Dendritic cell treated with granulocyte-macrophage colony-stimulating factor and Interleukin-4, amounts not matched to agents 40 ng/mL and 50 ng/mL, for 4 days (primary cell): ENCODE measurements around the gene AATF.
A peak's percentile ranks its signal among the peaks of the same experiment; 100 is the strongest.

Experiments used
- H3K27ac Mint-ChIP-seq: one replicate; pipeline ENCODE4 v1.8.0; 2022; ENCODE audit warnings: mild to moderate bottlenecking, mixed read lengths
- H3K27me3 Mint-ChIP-seq: one replicate; pipeline ENCODE4 v1.8.0; 2022; ENCODE audit warnings: mild to moderate bottlenecking, mixed read lengths
- H3K36me3 Mint-ChIP-seq: one replicate; pipeline ENCODE4 v1.8.0; 2022; ENCODE audit warnings: low read depth, mixed read lengths
- H3K4me1 Mint-ChIP-seq: one replicate; pipeline ENCODE4 v1.8.0; 2022; ENCODE audit warnings: low read depth, mixed read lengths
- H3K4me3 Mint-ChIP-seq: one replicate; pipeline ENCODE4 v1.8.0; 2022; ENCODE audit warnings: mild to moderate bottlenecking, moderate library complexity, mixed read lengths
- H3K9me3 Mint-ChIP-seq: one replicate; pipeline ENCODE4 v1.8.0; 2022; ENCODE audit warnings: mixed read lengths
- intact Hi-C: fragments of 100-400 bp; cut with micrococcal nuclease; formaldehyde crosslinking; loops from one replicate; pipeline ENCODE4 v1.15.0; 2022

Gene AATF

DNA sequence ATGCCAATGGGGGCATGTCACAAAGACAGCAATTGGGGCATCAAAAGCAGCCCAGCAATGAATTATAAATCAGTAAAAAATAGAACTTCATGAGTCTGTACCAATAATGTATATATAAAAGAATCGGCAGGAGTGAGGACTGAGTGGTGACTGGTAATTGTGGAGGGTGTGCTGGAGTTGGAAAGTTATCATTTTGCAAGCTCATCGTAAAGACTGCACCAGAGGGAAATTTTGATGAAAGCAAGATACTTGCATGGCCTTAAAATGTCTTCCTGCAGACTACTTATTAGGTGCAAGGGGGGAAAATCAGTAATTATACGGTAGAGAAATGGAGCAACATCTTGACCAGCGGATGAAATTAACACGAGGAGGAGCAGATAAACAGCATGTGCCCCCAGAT is 138.9 kb downstream of the AATF start:
- no peaks in the 10 kb centered on the region for H3K27me3 Mint-ChIP-seq
- peaks cover 63% of the 10 kb centered on the region for H3K36me3 Mint-ChIP-seq
- intact Hi-C loops = no loop called here
- H3K4me3 Mint-ChIP-seq = no peak overlapping the region
- peaks cover 19% of the 10 kb centered on the region for H3K4me1 Mint-ChIP-seq
- H3K27ac Mint-ChIP-seq = no peak overlapping the region
- no peaks in the 10 kb centered on the region for H3K9me3 Mint-ChIP-seq

DNA sequence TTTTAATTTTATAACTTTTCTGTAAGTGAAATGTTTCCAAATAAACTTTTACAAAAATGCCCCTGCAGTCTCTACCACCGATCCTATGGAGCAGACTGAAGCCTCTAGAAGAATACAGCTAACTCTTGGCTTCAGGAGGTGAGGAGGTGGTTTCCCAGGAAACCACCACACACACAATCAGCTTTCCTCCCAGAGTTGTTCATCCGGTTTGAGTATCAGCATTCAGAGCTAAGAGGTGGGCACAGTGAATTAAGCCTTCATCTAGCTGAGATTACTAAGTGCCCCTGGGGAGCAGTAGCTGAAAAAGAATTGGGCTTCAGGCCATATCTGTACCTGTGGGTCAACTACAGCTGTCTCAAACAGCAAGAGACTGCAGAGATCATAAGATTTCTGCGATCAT is 139.7 kb downstream of the AATF start:
- Mint-ChIP-seq H3K4me1 (peaks cover 19% of the 10 kb centered on the region), H3K27ac (no peak overlapping the region), H3K9me3 (no peaks in the 10 kb centered on the region), H3K27me3 (no peaks in the 10 kb centered on the region), H3K36me3 (peaks cover 71% of the 10 kb centered on the region), H3K4me3 (no peak overlapping the region)
- intact Hi-C loops = no loop called here

DNA sequence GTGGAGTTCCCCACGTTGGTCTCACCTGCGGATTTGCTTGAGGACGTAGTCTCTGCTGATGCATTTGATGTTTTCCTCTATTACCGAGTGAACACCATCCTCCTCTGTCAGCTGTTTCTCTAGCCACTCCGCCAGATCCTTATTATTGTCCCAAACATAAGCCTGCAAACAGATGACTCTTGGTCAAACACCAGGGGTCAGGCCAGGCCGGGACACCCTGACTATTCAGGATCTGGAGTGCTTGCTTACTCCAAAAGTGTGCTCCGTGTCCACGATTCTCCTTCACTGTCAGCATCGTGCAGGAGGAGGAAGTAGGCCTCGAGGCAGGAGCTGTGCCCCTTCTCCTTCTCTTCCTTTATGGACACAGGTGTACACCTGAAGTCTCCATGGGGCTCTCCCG is 140.2 kb downstream of the AATF start:
- Mint-ChIP-seq H3K27ac (no peak overlapping the region), H3K36me3 (peaks cover 74% of the 10 kb centered on the region), H3K9me3 (no peaks in the 10 kb centered on the region), H3K4me3 (no peak overlapping the region), H3K4me1 (peaks cover 19% of the 10 kb centered on the region), H3K27me3 (no peaks in the 10 kb centered on the region)
- intact Hi-C loops = no loop called here

DNA sequence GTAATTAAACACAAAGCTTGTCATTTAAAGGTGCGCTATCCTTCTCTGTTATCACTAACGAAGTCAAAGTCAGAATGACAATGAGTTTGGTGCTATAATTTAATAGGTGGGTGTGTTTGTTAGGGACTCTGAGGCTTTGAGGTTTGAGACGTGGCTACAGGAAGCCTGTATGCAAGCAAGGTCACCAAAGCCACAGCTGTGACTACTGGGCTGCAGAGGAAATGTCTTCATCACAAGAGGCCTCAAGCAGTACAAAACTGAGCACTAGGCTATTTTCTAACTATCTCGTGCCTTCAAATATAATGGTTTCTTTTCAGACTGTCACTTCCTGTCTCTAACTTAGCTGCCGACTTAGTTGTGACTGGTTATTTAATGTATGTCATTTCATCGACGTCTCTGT is 141.2 kb downstream of the AATF start:
- Mint-ChIP-seq H3K27ac (peak overlapping the region; percentile 57), H3K36me3 (peaks cover 79% of the 10 kb centered on the region), H3K9me3 (no peaks in the 10 kb centered on the region), H3K4me1 (peaks cover 19% of the 10 kb centered on the region), H3K4me3 (no peak overlapping the region), H3K27me3 (no peaks in the 10 kb centered on the region)
- intact Hi-C loops = no loop called here

DNA sequence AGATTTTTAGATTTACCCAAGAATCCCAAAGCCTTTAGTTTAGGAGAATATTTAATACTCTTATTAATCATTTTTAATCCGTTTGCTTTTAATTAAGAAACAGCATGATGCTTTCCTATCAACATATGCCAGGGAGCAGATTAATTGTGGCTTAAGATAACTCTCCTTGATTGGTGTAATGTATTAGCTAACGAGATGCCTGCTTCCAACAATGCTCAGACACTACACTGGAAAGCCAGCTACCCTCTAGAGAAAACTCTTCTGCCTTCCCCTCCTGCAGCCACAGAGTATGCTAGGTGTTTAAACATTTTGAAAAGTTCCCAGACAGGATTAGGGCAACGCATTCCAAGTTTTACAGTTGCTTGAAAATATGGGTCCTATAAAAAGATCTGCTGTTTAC is 142.2 kb downstream of the AATF start:
- H3K9me3 Mint-ChIP-seq = no peaks in the 10 kb centered on the region
- peaks cover 19% of the 10 kb centered on the region for H3K4me1 Mint-ChIP-seq
- intact Hi-C loops = no loop called here
- no peaks in the 10 kb centered on the region for H3K27me3 Mint-ChIP-seq
- H3K27ac Mint-ChIP-seq = no peak overlapping the region
- H3K4me3 Mint-ChIP-seq = no peak overlapping the region
- peaks cover 79% of the 10 kb centered on the region for H3K36me3 Mint-ChIP-seq

DNA sequence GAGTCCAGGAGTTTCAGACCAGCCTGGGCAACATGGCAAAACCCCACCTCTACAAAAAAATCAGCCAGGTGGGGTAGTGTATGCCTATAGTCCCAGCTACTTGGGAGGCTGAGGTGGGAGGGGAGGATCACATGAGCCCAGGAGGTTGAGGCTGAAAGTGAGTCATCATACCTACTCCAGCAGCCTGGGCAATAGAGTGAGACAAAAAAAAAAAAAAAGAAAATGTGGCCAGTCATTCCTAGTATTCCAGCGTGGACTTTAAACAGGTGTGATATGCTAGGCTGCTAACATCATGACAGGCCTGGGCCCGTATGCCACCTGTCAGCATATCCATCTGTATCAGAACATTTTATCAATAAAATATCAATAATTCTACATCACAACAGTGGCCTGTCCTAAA is 143.3 kb downstream of the AATF start:
- Mint-ChIP-seq H3K4me3 (no peak overlapping the region), H3K4me1 (peaks cover 19% of the 10 kb centered on the region), H3K9me3 (no peaks in the 10 kb centered on the region)

DNA sequence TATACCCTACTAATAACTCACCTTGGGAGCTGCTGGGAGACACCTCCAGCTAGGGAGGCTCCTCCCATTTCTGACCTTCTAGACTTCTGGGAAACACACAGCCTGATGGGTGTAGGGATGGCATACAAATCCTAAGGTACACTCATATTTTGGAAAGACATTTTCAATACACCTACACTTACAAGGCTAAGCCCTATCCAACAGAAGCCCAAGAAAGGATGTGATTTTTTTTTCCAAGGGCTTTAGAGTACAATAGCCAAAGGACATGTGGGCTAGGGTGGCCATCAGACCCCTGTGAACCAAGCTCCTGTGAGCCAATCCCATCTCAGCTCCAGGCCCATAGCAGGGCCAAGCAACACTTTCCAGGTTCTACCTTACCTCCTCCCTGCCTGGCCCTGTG is 143.9 kb downstream of the AATF start:
- H3K4me3 Mint-ChIP-seq = no peak overlapping the region
- H3K9me3 Mint-ChIP-seq = no peaks in the 10 kb centered on the region
- H3K4me1 Mint-ChIP-seq = peaks cover 19% of the 10 kb centered on the region
- H3K27me3 Mint-ChIP-seq = no peaks in the 10 kb centered on the region
- peaks cover 79% of the 10 kb centered on the region for H3K36me3 Mint-ChIP-seq
- intact Hi-C loops = no loop called here
- H3K27ac Mint-ChIP-seq = no peak overlapping the region

More for the DNA sequence above, 143.3 kb downstream of the AATF start:
- intact Hi-C loops = no loop called here
- Mint-ChIP-seq H3K27me3 (no peaks in the 10 kb centered on the region), H3K27ac (no peak overlapping the region), H3K36me3 (peaks cover 79% of the 10 kb centered on the region)

DNA sequence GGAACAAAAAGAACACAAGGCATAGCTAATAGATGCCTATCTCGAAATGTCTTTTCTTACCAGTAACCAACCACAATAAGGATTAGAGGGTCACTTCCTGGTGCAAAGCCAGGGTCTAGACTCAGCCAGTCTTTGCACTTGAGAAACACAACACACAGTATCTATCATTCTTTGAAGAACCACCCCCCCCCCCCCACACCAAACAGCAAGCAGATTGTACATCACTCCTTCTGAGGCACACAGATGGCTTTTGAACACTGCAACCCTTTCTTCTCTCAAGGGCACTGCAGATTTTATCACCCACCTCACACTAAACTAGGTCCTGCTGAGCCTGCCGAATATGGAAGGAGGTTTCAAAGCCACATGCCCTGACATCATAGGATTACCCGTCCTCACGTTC is 145.6 kb downstream of the AATF start:
- H3K4me3 Mint-ChIP-seq = no peak overlapping the region
- no peak overlapping the region for H3K27ac Mint-ChIP-seq
- peaks cover 79% of the 10 kb centered on the region for H3K36me3 Mint-ChIP-seq
- H3K4me1 Mint-ChIP-seq = peaks cover 24% of the 10 kb centered on the region
- intact Hi-C loops = no loop called here
- no peaks in the 10 kb centered on the region for H3K9me3 Mint-ChIP-seq
- H3K27me3 Mint-ChIP-seq = peaks cover 2% of the 10 kb centered on the region

DNA sequence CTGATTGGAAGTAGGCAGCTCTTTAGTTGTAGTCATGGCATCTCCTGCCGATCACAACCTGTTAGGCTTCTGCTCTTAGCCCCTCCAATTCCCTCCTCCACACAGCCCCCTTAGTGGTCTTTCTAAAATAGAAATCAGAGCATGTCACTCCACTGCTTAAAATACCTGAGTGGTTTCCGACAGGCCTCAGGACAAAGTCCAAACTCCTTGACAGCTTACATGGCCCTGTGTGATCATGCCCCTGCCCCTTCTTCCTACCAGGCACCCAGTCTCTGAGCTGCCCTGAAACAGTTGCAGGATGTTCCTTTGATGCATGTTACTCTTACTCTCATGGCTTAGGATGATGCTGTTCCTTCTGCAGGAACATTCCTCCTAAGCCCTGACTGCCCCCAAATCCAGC is 147.3 kb downstream of the AATF start:
- Mint-ChIP-seq H3K9me3 (no peaks in the 10 kb centered on the region), H3K4me3 (no peak overlapping the region), H3K27me3 (peaks cover 2% of the 10 kb centered on the region), H3K4me1 (peaks cover 24% of the 10 kb centered on the region), H3K27ac (no peak overlapping the region), H3K36me3 (peaks cover 69% of the 10 kb centered on the region)
- intact Hi-C loops = no loop called here

DNA sequence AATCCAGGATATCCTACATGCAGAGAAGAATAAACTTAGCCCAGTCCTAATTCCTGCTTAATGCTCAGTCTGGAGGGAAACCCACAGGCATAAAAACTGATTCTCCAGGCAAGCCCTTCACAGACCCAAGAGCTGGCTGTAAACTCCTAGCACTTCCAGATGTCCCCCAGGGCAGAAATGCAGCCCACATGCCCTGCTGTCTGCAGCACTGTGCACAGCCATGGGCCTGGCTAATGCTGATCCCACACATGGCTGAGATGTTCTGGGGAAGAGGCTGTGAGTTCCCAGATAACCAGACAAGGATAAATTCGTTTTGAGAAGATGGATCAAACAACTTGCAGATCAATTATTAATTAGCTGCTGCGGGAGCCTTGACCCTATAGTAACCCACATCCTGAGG is 148.4 kb downstream of the AATF start:
- H3K27ac Mint-ChIP-seq = no peak overlapping the region
- peaks cover 24% of the 10 kb centered on the region for H3K4me1 Mint-ChIP-seq
- H3K4me3 Mint-ChIP-seq = no peak overlapping the region
- intact Hi-C loops = no loop called here
- H3K27me3 Mint-ChIP-seq = peaks cover 2% of the 10 kb centered on the region
- H3K9me3 Mint-ChIP-seq = no peaks in the 10 kb centered on the region
- peaks cover 75% of the 10 kb centered on the region for H3K36me3 Mint-ChIP-seq

DNA sequence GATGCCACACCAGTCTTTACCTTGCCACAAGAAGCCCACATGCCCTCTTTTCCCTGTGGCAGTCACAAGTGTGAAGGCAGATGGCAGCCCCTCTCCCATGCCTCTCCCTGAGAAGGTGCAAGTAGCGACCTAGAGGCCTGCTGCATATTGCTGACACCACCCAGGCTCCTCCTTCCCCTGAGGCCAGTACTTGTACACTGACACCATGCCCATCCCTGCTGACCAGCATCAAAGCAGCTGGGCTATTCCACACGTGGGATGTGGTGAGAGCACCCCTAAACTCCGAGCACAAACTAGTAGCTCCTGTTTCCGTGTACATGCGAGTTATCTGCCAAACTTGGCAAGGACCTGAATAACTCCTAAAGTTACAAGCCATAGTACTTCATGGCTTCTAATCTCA is 149.4 kb downstream of the AATF start:
- Mint-ChIP-seq H3K27ac (no peak overlapping the region), H3K4me3 (no peak overlapping the region), H3K27me3 (peaks cover 2% of the 10 kb centered on the region), H3K36me3 (peaks cover 75% of the 10 kb centered on the region), H3K4me1 (peaks cover 24% of the 10 kb centered on the region), H3K9me3 (no peaks in the 10 kb centered on the region)
- intact Hi-C loops = no loop called here

DNA sequence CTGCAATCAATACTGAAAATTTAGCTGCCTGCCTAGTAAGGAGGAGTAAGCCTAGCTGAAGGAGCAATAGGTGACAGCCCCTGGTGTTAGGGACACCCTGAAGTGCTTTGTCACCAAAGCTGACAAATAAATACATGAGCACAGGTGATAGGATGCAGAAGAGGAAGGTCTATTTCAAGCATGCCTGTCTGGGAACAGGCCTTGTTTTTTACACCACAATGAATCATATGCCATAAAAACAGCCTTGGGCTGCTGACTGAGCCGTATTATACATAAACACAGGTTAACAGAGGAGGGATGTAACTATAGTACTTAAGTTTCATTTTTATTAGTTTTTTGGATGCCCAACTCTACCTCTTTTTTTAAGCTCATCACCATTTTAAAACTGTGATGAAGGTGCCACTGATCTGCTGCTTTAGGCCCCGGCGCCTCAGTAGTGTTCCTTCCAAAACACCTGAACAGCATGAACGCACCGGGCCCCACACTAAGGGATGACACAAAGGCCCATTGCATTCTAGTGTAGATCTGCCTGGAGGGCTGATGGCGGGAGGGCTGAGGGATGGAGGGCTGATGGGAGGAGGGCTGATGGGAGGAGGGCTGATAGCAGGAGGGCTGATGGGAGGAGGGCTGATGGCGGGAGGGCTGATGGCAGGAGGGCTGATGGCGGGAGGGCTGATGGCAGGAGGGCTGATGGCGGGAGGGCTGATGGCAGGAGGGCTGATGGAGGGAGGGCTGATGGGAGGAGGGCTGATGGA is 150.3 kb downstream of the AATF start:
- Mint-ChIP-seq H3K27ac (peak overlapping the region; percentile 66), H3K9me3 (no peaks in the 10 kb centered on the region), H3K4me3 (no peak overlapping the region), H3K36me3 (peaks cover 78% of the 10 kb centered on the region), H3K4me1 (peaks cover 24% of the 10 kb centered on the region), H3K27me3 (peaks cover 2% of the 10 kb centered on the region)
- intact Hi-C loops = no loop called here

DNA sequence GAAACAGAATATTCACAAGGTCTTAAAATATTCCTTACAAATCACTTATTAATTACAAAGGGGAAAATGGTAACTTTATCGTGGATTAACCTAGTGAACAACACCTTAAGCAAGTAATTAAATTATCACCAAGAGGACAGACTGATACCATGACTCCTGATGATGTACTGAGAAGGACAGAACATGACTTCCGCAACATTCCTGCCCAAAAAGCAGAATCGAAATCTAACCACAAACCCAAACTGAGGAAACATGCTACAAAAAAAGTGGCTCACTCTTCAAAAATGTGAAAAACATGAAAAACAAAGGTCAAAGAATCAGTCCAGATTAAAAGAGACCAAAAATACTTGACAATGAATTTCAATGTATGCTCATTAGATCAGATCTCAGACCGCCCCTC is 151.5 kb downstream of the AATF start:
- Mint-ChIP-seq H3K4me3 (no peak overlapping the region), H3K4me1 (peaks cover 24% of the 10 kb centered on the region), H3K36me3 (peaks cover 76% of the 10 kb centered on the region), H3K27ac (peak overlapping the region; percentile 66), H3K27me3 (peaks cover 2% of the 10 kb centered on the region), H3K9me3 (no peaks in the 10 kb centered on the region)
- intact Hi-C loops = no loop called here

DNA sequence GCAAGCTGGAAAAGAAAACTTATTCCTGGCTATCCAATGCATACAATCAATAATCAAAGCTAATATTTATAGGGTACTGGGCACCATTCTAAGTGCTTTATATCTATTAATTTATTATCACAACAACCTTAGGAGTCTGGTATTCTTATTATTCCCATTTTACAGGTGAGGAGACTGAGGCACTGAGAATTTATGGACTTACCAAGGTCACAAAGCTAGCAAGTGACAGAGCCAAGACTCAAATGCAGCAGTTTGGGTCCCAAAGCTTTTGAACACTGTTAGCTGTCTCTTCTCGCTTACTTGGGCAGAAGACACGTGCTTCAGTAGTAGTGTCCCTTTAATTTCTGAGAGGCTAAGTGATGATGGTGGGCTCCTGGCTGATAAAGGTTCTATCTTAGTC is 152.6 kb downstream of the AATF start:
- Mint-ChIP-seq H3K36me3 (peaks cover 75% of the 10 kb centered on the region), H3K4me1 (peaks cover 24% of the 10 kb centered on the region), H3K27me3 (peaks cover 2% of the 10 kb centered on the region), H3K9me3 (no peaks in the 10 kb centered on the region), H3K27ac (no peak overlapping the region), H3K4me3 (no peak overlapping the region)
- intact Hi-C loops = no loop called here

DNA sequence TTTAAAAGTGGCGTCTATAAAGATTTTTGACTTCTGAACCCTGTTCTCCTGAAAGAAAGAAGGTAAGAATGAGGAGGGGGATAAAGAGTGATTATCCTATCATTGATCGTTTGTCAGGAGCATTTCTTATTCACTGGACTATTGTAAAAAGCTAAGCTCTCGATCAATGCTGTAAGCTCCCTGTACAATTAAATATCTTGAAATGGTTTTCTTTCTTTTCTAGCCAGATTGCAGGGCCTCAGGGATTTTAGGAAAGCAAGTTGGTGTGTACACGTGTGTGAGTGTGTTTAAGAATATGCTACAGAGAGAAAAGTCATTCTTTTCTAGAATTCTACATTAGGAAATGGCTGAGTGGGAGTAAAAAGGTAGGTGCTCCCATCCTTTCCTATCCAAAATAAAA is 154.5 kb downstream of the AATF start:
- intact Hi-C loops = no loop called here

More for the DNA sequence above, 154.5 kb downstream of the AATF start:
- Mint-ChIP-seq H3K9me3 (no peaks in the 10 kb centered on the region), H3K4me1 (peaks cover 24% of the 10 kb centered on the region), H3K4me3 (no peak overlapping the region), H3K27ac (no peak overlapping the region), H3K27me3 (peaks cover 2% of the 10 kb centered on the region), H3K36me3 (peaks cover 75% of the 10 kb centered on the region)
